Measurements from ENCODE around the gene KRTAP10-2. TPM values are rescaled to one million over a fixed set of nuclear protein-coding genes. Genes with fewer than 3 reads are reported as not detected.
"Not testable (repeated sequence)": the region's sequence is repeated elsewhere in the genome, so short reads cannot be mapped to it uniquely, and the experiment has no call there.

The KRTAP10-2 gene
- total and polyA plus RNA-seq, 2 experiments from 2014 or later = not detected

DNA sequence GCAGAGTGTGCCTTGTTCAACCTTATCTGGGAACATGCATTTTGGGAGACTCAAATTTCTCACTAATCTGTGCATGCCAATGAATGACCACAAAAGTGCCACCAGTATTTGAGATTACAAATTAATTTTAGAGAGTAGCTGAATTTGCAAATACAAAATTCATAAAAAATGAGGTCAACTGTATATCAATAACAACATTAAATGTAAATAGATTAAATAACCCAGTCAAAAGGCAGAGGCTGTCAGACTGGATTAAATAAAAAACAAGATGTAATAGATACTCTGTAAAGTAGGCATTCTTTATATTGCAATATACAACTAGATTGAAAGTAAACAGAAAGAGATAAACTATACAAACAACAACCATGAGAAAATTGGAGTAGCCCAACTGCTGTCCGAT, 12.8 kb upstream of the KRTAP10-2 start:
- in situ Hi-C loops (cut with MboI) = no loop called here
- TF ChIP-seq EZH2 (IDR thresholded peaks at IDR 0.05; ENCODE audit: insufficient read depth, poor library complexity, severe bottlenecking) = no peak
- TF ChIP-seq EZH2phosphoT487 (IDR thresholded peaks at IDR 0.05; ENCODE audit: insufficient read depth, low read depth) = no peak
- H3K36me3 ChIP-seq (ENCODE audit: low read depth) = no peaks in the 10 kb centered on the region
- no peaks in the 10 kb centered on the region for H3K9me3 ChIP-seq (ENCODE audit: low read depth)
- no peaks in the 10 kb centered on the region for H3K9me2 ChIP-seq (ENCODE audit: insufficient read depth)
- H3K27ac ChIP-seq = no peak overlapping the region
- H3K79me2 ChIP-seq (ENCODE audit: insufficient read depth) = no peaks in the 10 kb centered on the region
- no peak overlapping the region for H3K9ac ChIP-seq
- H3K4me3 ChIP-seq = no peak overlapping the region
- H2AFZ ChIP-seq = no peak overlapping the region
- DNase-seq = no peak
- H4K20me1 ChIP-seq (ENCODE audit: insufficient read depth) = no peaks in the 10 kb centered on the region
- no peaks in the 10 kb centered on the region for H3K4me1 ChIP-seq (ENCODE audit: insufficient read depth)
- H3K4me2 ChIP-seq (ENCODE audit: unreplicated experiment) = no peak overlapping the region
- peaks cover 9% of the 10 kb centered on the region; the same call in 1 of the 2 replicates for H3K27me3 ChIP-seq (replicated peaks; ENCODE audit: insufficient read depth)
- 47 to 54% methylated on average over 1 of the region's 1 CpG for WGBS, 2 experiments (ENCODE audit: low coverage in 1 of 2, low lambda C conversion rate in 2 of 2, missing lambda C conversion rate in 2 of 2)
- no peaks in the 10 kb centered on the region for H3F3A ChIP-seq (ENCODE audit: insufficient read depth)

DNA sequence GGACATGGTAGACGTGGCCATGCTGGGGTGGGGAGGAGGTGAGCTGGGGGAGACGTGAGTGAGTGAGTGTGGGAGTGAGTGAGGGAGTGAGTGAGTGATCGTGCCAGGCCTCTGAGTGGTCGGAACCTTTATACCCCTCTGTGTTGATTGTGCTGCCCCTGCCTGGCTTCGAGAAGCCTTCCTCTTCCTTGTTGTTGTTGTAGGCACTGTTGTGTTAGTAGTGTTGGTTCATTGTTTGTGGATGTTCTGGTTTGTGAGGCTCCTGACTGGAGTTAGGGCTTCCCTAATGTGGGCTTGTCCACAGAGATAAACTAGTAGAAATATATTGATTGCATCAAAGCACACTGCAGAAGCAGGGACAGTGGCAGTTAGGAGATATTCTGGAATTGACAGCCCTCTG, 7.4 kb upstream of the KRTAP10-2 start, which contains the start of gene KRTAP10-3:
Gene KRTAP10-3 (minus strand): TSS at position 101 of the 400 bp plus-strand sequence. CDS start 80 bp downstream, at position 21.
- WGBS, 2 experiments (ENCODE audit: low coverage in 1 of 2, low lambda C conversion rate in 2 of 2, missing lambda C conversion rate in 2 of 2) = 39 to 50% methylated on average over 5 of the region's 5 CpGs
- DNase-seq = no peak
- in situ Hi-C loops (cut with MboI) = no loop called here
- Histone ChIP-seq H3K9ac (no peak within 1 kb of the TSS), H3K27ac (no peak within 1 kb of the TSS), H3K9me2 (ENCODE audit: insufficient read depth) (no peaks in the 10 kb centered on the region), H3K4me2 (ENCODE audit: unreplicated experiment) (no peak within 1 kb of the TSS), H3K36me3 (ENCODE audit: low read depth) (no peaks in the 10 kb centered on the region), H3K4me1 (ENCODE audit: insufficient read depth) (no peaks in the 10 kb centered on the region), H3K27me3 (replicated peaks; ENCODE audit: insufficient read depth) (peaks cover 27% of the 10 kb centered on the region), H2AFZ (no peak within 1 kb of the TSS), H3F3A (ENCODE audit: insufficient read depth) (no peaks in the 10 kb centered on the region), H4K20me1 (ENCODE audit: insufficient read depth) (no peaks in the 10 kb centered on the region), H3K79me2 (ENCODE audit: insufficient read depth) (no peaks in the 10 kb centered on the region), H3K4me3 (no peak within 1 kb of the TSS), H3K9me3 (ENCODE audit: low read depth) (no peaks in the 10 kb centered on the region)
- no peak for TF ChIP-seq EZH2 (IDR thresholded peaks at IDR 0.05; ENCODE audit: insufficient read depth, poor library complexity, severe bottlenecking)
- no peak for TF ChIP-seq EZH2phosphoT487 (IDR thresholded peaks at IDR 0.05; ENCODE audit: insufficient read depth, low read depth)

DNA sequence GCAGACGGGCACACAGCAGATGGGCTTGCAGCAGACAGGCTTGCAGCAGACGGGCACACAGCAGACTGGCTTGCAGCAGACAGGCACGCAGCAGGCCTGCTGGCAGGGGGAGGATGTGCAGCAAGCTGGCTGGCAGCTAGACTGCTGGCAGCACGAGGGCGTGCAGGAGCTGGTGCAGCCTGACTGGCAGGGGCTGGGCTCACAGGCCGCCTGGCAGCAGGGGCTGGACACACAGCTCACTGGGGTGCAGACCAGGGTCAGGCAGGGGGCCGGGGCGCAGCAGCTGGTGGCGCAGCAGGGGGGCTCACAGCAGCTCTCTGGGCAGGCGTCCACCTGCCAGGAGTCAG, 7.0 kb upstream of the KRTAP10-2 start:
- DNase-seq; in situ Hi-C loops (cut with MboI); H3K9me2 ChIP-seq (ENCODE audit: insufficient read depth); H3K27ac ChIP-seq; H3F3A ChIP-seq (ENCODE audit: insufficient read depth); H3K9ac ChIP-seq; H2AFZ ChIP-seq; H3K4me3 ChIP-seq; H3K79me2 ChIP-seq (ENCODE audit: insufficient read depth); H3K9me3 ChIP-seq (ENCODE audit: low read depth); H3K4me2 ChIP-seq (ENCODE audit: unreplicated experiment); H4K20me1 ChIP-seq (ENCODE audit: insufficient read depth); H3K36me3 ChIP-seq (ENCODE audit: low read depth); H3K4me1 ChIP-seq (ENCODE audit: insufficient read depth): not testable (repeated sequence)
- WGBS, 2 experiments (ENCODE audit: low coverage in 1 of 2, low lambda C conversion rate in 2 of 2, missing lambda C conversion rate in 2 of 2) = 36 to 48% methylated on average over 4 to 10 of the region's 10 CpGs
- peaks cover 31% of the 10 kb centered on the region for H3K27me3 ChIP-seq (replicated peaks; ENCODE audit: insufficient read depth)

DNA sequence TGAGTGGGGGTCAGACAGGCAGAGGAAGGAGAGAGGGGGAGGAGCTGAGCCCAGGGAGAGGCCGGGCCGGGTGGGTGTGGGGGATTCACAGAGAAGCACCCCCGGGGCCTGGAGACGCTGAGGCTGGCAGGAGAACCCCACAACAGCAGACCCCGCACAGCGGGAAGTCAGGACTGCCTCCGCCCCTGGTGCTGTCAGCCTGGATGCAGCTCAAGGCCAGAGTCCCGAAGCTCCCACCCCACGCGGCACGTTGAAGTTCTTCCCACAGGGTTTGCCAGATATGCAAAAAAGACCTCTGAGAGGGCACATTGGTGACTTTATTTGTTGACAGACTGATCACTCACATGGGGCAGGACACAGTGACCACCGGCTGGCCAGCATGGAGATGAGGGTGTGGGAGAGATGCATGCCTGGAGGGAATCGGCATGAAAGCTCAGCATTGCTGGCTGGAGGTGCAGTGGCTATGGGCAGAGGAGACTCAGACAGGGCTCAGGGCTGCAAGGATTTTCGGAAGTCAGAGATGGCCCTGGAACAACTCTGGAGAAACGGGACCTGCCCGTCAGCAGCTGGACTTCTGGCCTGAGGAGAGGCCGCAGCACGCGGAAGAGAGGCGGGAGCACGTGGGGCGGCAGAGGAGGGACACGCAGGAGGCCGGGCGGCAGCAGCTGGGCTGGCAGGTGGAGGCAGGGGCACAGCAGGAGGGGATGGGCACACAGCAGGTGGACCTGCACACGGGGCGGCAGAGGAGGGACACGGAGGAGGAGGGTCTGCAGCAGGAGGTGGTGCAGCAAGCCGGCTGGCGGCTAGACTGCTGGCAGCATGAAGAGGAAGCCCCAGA, 6.4 kb upstream of the KRTAP10-2 start:
- no peaks in the 10 kb centered on the region for H3K79me2 ChIP-seq (ENCODE audit: insufficient read depth)
- no peaks in the 10 kb centered on the region for H3K9me3 ChIP-seq (ENCODE audit: low read depth)
- 31 to 35% methylated on average over 23 to 30 of the region's 30 CpGs for WGBS, 2 experiments (ENCODE audit: low coverage in 1 of 2, low lambda C conversion rate in 2 of 2, missing lambda C conversion rate in 2 of 2)
- DNase-seq = no peak
- no peak overlapping the region for H3K9ac ChIP-seq
- H3K4me2 ChIP-seq (ENCODE audit: unreplicated experiment) = no peak overlapping the region
- no peaks in the 10 kb centered on the region for H3K36me3 ChIP-seq (ENCODE audit: low read depth)
- no peak overlapping the region for H3K4me3 ChIP-seq
- no peak for TF ChIP-seq EZH2phosphoT487 (IDR thresholded peaks at IDR 0.05; ENCODE audit: insufficient read depth, low read depth)
- no peak for TF ChIP-seq EZH2 (IDR thresholded peaks at IDR 0.05; ENCODE audit: insufficient read depth, poor library complexity, severe bottlenecking)
- H3K9me2 ChIP-seq (ENCODE audit: insufficient read depth) = no peaks in the 10 kb centered on the region
- peaks cover 35% of the 10 kb centered on the region for H3K27me3 ChIP-seq (replicated peaks; ENCODE audit: insufficient read depth)
- H3F3A ChIP-seq (ENCODE audit: insufficient read depth) = no peaks in the 10 kb centered on the region
- no peaks in the 10 kb centered on the region for H3K4me1 ChIP-seq (ENCODE audit: insufficient read depth)
- H3K27ac ChIP-seq = no peak overlapping the region
- in situ Hi-C loops (cut with MboI) = no loop called here
- no peaks in the 10 kb centered on the region for H4K20me1 ChIP-seq (ENCODE audit: insufficient read depth)
- H2AFZ ChIP-seq = no peak overlapping the region

All from GM23248 (cell line).